ENCODE measurements around the gene SLC10A7.

DNA sequence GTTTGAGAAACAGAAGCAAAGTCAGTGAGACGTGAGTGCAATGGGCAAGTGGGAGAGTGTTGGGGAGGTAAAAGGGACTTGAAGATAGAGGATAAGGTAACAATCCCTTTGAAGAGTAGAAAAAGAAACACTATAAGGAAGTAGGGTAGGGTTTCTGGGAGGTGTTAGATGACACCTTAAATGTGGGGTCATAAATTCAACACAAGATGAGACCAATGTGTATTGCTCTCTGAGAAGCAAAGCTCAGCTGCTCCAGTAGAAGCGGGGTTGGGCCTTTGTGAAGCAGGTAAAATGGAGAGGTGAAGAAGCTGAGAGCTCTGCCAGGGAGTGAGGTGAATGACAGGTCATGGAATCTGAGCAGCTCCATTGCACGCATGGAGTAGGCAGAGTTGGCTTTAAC lies 222.1 kb downstream of the SLC10A7 start:
- TF ChIP-seq CTCF (IDR thresholded peaks at IDR 0.05) = no peak
- no peak for TF ChIP-seq POLR2A (IDR thresholded peaks at IDR 0.05)
